ENCODE results near the gene SLC9A8.

The SLC9A8 gene

GRCh38 chr20:49786196-49786595 lies 26.4 kb upstream of the SLC9A8 start:
- Histone ChIP-seq H3K4me2 (ENCODE audit: low read depth, low read length) (peak overlapping the region; percentile 57), H3K27me3 (replicated peaks; ENCODE audit: insufficient read depth, low read length) (no peaks in the 10 kb centered on the region), H2AFZ (ENCODE audit: low read length) (peak overlapping the region; percentile 6), H3K4me1 (ENCODE audit: low read length) (peaks cover 17% of the 10 kb centered on the region), H3K27ac (ENCODE audit: low read length) (peak overlapping the region; percentile 74), H4K20me1 (ENCODE audit: insufficient read depth, low read length) (no peaks in the 10 kb centered on the region), H3K9ac (ENCODE audit: low read length) (peak overlapping the region; percentile 32), H3K4me3 (ENCODE audit: low read length) (peak overlapping the region; percentile 47), H3F3A (ENCODE audit: insufficient read depth, low read length) (peaks cover 20% of the 10 kb centered on the region), H3K36me3 (replicated peaks; ENCODE audit: insufficient read depth, low read length) (no peaks in the 10 kb centered on the region), H3K9me2 (replicated peaks; ENCODE audit: insufficient read depth, low read length) (no peaks in the 10 kb centered on the region), H3K79me2 (ENCODE audit: low read length) (no peaks in the 10 kb centered on the region), H3K9me3 (replicated peaks; ENCODE audit: insufficient read depth, low read length) (no peaks in the 10 kb centered on the region)
- peak; percentile 57 for DNase-seq
- TF ChIP-seq CTCF (IDR thresholded peaks at IDR 0.05; ENCODE audit: low read length) (no peak; the same call in 1 of the 2 replicates), EZH2phosphoT487 (IDR thresholded peaks at IDR 0.05; ENCODE audit: low read length) (no peak), EZH2 (optimal IDR thresholded peaks at IDR 0.05; ENCODE audit: low read depth, low read length) (no peak)

DNA sequence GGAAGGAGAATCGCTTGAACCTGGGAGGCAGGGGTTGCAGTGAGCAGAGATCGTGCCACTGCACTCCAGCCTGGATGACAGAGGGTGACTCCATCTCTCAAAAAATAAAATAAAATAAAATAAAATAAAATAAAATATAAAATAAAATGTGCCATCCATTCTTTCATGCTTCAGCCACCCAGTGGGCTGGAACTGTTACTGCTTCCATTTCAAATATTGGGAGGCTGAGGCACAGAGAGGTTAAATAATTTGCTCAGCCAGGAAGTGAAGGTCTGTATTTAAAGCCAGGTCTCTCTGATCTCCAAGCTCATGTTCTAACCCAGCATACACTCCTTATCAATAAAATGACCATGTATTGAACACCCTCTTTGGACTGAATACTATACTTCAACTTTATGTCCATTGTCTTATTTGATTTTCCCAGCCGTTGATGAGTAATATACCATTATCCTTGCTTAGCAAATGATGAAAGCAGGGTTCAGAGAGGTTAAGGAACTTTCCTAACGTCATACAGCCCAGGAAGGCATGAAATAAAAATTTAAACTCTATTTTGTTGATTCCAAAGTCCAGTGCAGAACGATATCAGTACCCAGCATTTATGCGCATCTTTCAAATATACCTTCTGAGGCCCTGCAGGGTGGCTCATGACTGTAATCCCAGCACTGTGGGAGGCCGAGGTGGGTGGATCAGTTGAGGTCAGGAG lies 25.8 kb upstream of the SLC9A8 start:
- H3K4me3 ChIP-seq (ENCODE audit: low read length), result peak overlapping the region; percentile 47
- peak; percentile 45 for DNase-seq
- H3K27me3 ChIP-seq (replicated peaks; ENCODE audit: insufficient read depth, low read length), result no peaks in the 10 kb centered on the region
- H3K79me2 ChIP-seq (ENCODE audit: low read length), result no peaks in the 10 kb centered on the region
- H3K27ac ChIP-seq (ENCODE audit: low read length), result peak overlapping the region; percentile 74; the same call in 1 of the 2 replicates
- peak; percentile 35 for TF ChIP-seq CTCF (IDR thresholded peaks at IDR 0.05; ENCODE audit: low read length)
- no peak for TF ChIP-seq EZH2phosphoT487 (IDR thresholded peaks at IDR 0.05; ENCODE audit: low read length)
- no peak for TF ChIP-seq EZH2 (optimal IDR thresholded peaks at IDR 0.05; ENCODE audit: low read depth, low read length)
- H3K36me3 ChIP-seq (replicated peaks; ENCODE audit: insufficient read depth, low read length), result no peaks in the 10 kb centered on the region
- peaks cover 17% of the 10 kb centered on the region for H3K4me1 ChIP-seq (ENCODE audit: low read length)
- H3K4me2 ChIP-seq (ENCODE audit: low read depth, low read length), result peak overlapping the region; percentile 57
- H3K9ac ChIP-seq (ENCODE audit: low read length), result no peak overlapping the region
- H2AFZ ChIP-seq (ENCODE audit: low read length), result no peak overlapping the region
- H3K9me3 ChIP-seq (replicated peaks; ENCODE audit: insufficient read depth, low read length), result no peaks in the 10 kb centered on the region
- no peaks in the 10 kb centered on the region for H3K9me2 ChIP-seq (replicated peaks; ENCODE audit: insufficient read depth, low read length)
- peaks cover 20% of the 10 kb centered on the region for H3F3A ChIP-seq (ENCODE audit: insufficient read depth, low read length)
- no peaks in the 10 kb centered on the region for H4K20me1 ChIP-seq (ENCODE audit: insufficient read depth, low read length)

- Histone ChIP-seq H2AFZ (ENCODE audit: low read length) (no peak overlapping the region), H3K9ac (ENCODE audit: low read length) (no peak overlapping the region), H3K9me3 (replicated peaks; ENCODE audit: insufficient read depth, low read length) (no peaks in the 10 kb centered on the region)
Measured at GRCh38 chr20:49787371-49788357, 25.0 kb upstream of the SLC9A8 start.

More at GRCh38 chr20:49787371-49788357, 25.0 kb upstream of the SLC9A8 start:
- no peaks in the 10 kb centered on the region for H4K20me1 ChIP-seq (ENCODE audit: insufficient read depth, low read length)
- DNase-seq, result no peak
- H3F3A ChIP-seq (ENCODE audit: insufficient read depth, low read length), result peaks cover 20% of the 10 kb centered on the region
- no peaks in the 10 kb centered on the region for H3K79me2 ChIP-seq (ENCODE audit: low read length)
- no peaks in the 10 kb centered on the region for H3K9me2 ChIP-seq (replicated peaks; ENCODE audit: insufficient read depth, low read length)
- H3K4me3 ChIP-seq (ENCODE audit: low read length), result no peak overlapping the region
- H3K36me3 ChIP-seq (replicated peaks; ENCODE audit: insufficient read depth, low read length), result no peaks in the 10 kb centered on the region
- H3K27ac ChIP-seq (ENCODE audit: low read length), result no peak overlapping the region
- peaks cover 17% of the 10 kb centered on the region for H3K4me1 ChIP-seq (ENCODE audit: low read length)
- no peak for TF ChIP-seq EZH2 (optimal IDR thresholded peaks at IDR 0.05; ENCODE audit: low read depth, low read length)
- TF ChIP-seq CTCF (IDR thresholded peaks at IDR 0.05; ENCODE audit: low read length), result no peak
- TF ChIP-seq EZH2phosphoT487 (IDR thresholded peaks at IDR 0.05; ENCODE audit: low read length), result no peak
- H3K4me2 ChIP-seq (ENCODE audit: low read depth, low read length), result no peak overlapping the region
- no peaks in the 10 kb centered on the region for H3K27me3 ChIP-seq (replicated peaks; ENCODE audit: insufficient read depth, low read length)

Data from MM.1S (cell line).